MM.1S (cell line): ENCODE results near the gene AGAP1.

ENCODE experiments used
- CTCF ChIP-seq: fragments of 300-600 bp; sonication (generic); IDR thresholded peaks from 2 replicates; pipeline ENCODE4 v1.5.1; 2016; ENCODE audit warnings: antibody characterized with exemption, low read length, mixed read lengths
- EZH2 ChIP-seq: fragments of 300-600 bp; sonication (generic); optimal IDR thresholded peaks from 2 replicates; pipeline ENCODE3; 2017; ENCODE audit warnings: low read depth, mild to moderate bottlenecking, antibody characterized with exemption, low read length, mixed read lengths
- EZH2phosphoT487 ChIP-seq: fragments of 300-600 bp; sonication (generic); IDR thresholded peaks from 2 replicates; pipeline ENCODE4 v1.6.1; 2018; ENCODE audit warnings: antibody characterized with exemption, low read length

DNA sequence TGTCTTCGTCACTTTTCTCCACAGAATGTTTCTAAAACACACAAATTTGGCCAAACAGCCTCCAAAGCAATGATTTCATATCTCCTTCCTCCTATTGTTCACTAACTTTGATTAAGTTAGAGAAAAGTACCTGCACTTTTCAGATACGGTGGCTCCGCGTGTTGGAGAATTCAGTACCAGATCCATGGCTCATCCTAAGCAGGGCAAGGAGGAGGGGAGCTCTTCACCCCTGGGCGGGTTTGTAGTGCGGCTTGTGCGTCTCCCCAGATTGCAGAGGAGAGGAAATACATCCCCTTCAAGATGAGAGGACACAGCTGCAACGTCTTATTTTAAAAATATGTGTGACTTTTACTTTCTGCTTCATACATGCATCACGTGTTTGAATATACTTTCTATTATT lies 333.0 kb downstream of the AGAP1 start:
- TF ChIP-seq CTCF (no peak), EZH2 (no peak), EZH2phosphoT487 (no peak)
